SK-N-SH (cell line): ENCODE results near the gene ACTR2. TPM values are rescaled to one million over a fixed set of nuclear protein-coding genes. Genes with fewer than 3 reads are reported as not detected.
"Not testable (repeated sequence)": the region's sequence is repeated elsewhere in the genome, so short reads cannot be mapped to it uniquely, and the experiment has no call there.

ENCODE experiments used
- CTCF ChIA-PET: fragments of 300-600, 350-600 bp; formaldehyde crosslinking; extraction: SDS; loops from one replicate; lab custom pipeline; 2021; lab: Yijun Ruan, JAX
- POLR2A ChIA-PET: fragments of 350-600 bp; sonication (Branson Sonifier 250); formaldehyde crosslinking; extraction: SDS; loops from one replicate; lab custom pipeline; 2020; ENCODE audit warnings: antibody characterized with exemption, inconsistent platforms; lab: Yijun Ruan, JAX
- DNase-seq: peaks from one replicate; pipeline ENCODE4 v3.0.0; 2012
- H2AFZ ChIP-seq: fragments of 200-600 bp; sonication (generic); 2 replicates; pipeline ENCODE4 v1.8.1; 2016; ENCODE audit warnings: antibody characterized with exemption, mild to moderate bottlenecking, low read depth
- H3F3A ChIP-seq: fragments of 200-600 bp; sonication (generic); replicated peaks from 2 replicates; pipeline ENCODE3; 2016; ENCODE audit warnings: antibody characterized with exemption, mild to moderate bottlenecking; ENCODE audit not compliant: insufficient read depth
- H3K27ac ChIP-seq, 2 experiments: fragments of 200-500 bp in 1 of 2; fragments of 200-600 bp in 1 of 2; sonication (Bioruptor generic) in 1 of 2; sonication (generic), shearing (Covaris generic) in 1 of 2; 2 replicates each; pipeline versions ENCODE4 v1.5.1 to v1.6.1; 2014 to 2016; ENCODE audit warnings: low read depth in 2 of 2, inconsistent platforms in 1 of 2, low read length in 1 of 2, mild to moderate bottlenecking in 1 of 2, mixed read lengths in 1 of 2
- H3K27me3 ChIP-seq: fragments of 200-600 bp; sonication (generic), shearing (Covaris generic); 2 replicates; pipeline ENCODE4 v1.6.1; 2016; ENCODE audit warnings: mixed run types; ENCODE audit not compliant: insufficient read depth
- H3K36me3 ChIP-seq, 2 experiments: fragments of 200-500 bp in 1 of 2; fragments of 200-600 bp in 1 of 2; sonication (Bioruptor generic) in 1 of 2; sonication (generic) in 1 of 2; replicated peaks in 1 of 2; 2 replicates each; pipeline versions ENCODE3 to v1.5.1; 2014 to 2016; ENCODE audit warnings: low read length in 1 of 2, mild to moderate bottlenecking in 1 of 2; ENCODE audit not compliant: insufficient read depth in 2 of 2, control insufficient read depth in 1 of 2
- H3K4me1 ChIP-seq, 2 experiments: fragments of 200-500 bp in 1 of 2; fragments of 200-600 bp in 1 of 2; sonication (Bioruptor generic) in 1 of 2; sonication (generic), shearing (Covaris generic) in 1 of 2; 2 replicates each; pipeline versions ENCODE4 v1.5.1 to v1.6.1; 2014 to 2016; ENCODE audit warnings: low read depth in 1 of 2, low read length in 1 of 2, mixed run types in 1 of 2; ENCODE audit not compliant: insufficient read depth in 2 of 2, control insufficient read depth in 1 of 2
- H3K4me2 ChIP-seq: fragments of 200-600 bp; sonication (generic), shearing (Covaris generic); 2 replicates; pipeline ENCODE4 v1.6.1; 2017; ENCODE audit warnings: mixed run types
- H3K4me3 ChIP-seq, 2 experiments: fragments of 200-500 bp in 1 of 2; fragments of 200-600 bp in 1 of 2; sonication (Bioruptor generic) in 1 of 2; sonication (generic), shearing (Covaris generic) in 1 of 2; 2 replicates each; pipeline versions ENCODE4 v1.5.1 to v1.8.1; 2014 to 2016; ENCODE audit warnings: low read depth in 2 of 2, inconsistent platforms in 1 of 2, low read length in 1 of 2, mild to moderate bottlenecking in 1 of 2, mixed read lengths in 1 of 2, moderate library complexity in 1 of 2
- H3K79me2 ChIP-seq: fragments of 200-600 bp; sonication (generic); 2 replicates; pipeline ENCODE4 v1.8.1; 2017; ENCODE audit warnings: mild to moderate bottlenecking; ENCODE audit not compliant: insufficient read depth
- H3K9ac ChIP-seq: fragments of 200-600 bp; sonication (generic); 2 replicates; pipeline ENCODE4 v1.6.1; 2017; ENCODE audit warnings: mixed run types
- H3K9me2 ChIP-seq: fragments of 200-600 bp; sonication (generic); 2 replicates; pipeline ENCODE4 v1.6.1; 2017; ENCODE audit warnings: mixed run types
- H3K9me3 ChIP-seq: fragments of 200-600 bp; sonication (generic); 2 replicates; pipeline ENCODE4 v1.6.1; 2017; ENCODE audit warnings: mixed run types, mild to moderate bottlenecking, moderate library complexity
- H4K20me1 ChIP-seq: fragments of 200-600 bp; sonication (generic); 2 replicates; pipeline ENCODE4 v1.6.1; 2017; ENCODE audit warnings: mild to moderate bottlenecking, mixed run types; ENCODE audit not compliant: insufficient read depth
- CTCF ChIP-seq: fragments of 200-600 bp; sonication (generic); IDR thresholded peaks from 2 replicates; pipeline ENCODE4 v1.6.1; 2017; ENCODE audit warnings: antibody characterized with exemption, mild to moderate bottlenecking, moderate library complexity
- EP300 ChIP-seq, 2 experiments: IDR thresholded peaks; 2 replicates each; pipeline versions ENCODE4 v1.4.0 to v1.6.1; 2012; ENCODE audit warnings: borderline replicate concordance in 1 of 2, low read depth in 1 of 2, low read length in 1 of 2
- FOXJ3 ChIP-seq: sonication (generic); formaldehyde crosslinking; IDR thresholded peaks from 2 replicates; pipeline ENCODE4 v1.5.1; 2020; ENCODE audit warnings: mild to moderate bottlenecking, missing genetic modification reagents
- FOXM1 ChIP-seq: IDR thresholded peaks from 2 replicates; pipeline ENCODE4 v1.4.0; 2012; ENCODE audit warnings: low read depth, mild to moderate bottlenecking
- MEF2A ChIP-seq: IDR thresholded peaks from 2 replicates; pipeline ENCODE4 v1.4.0; 2012; ENCODE audit warnings: low read depth, borderline replicate concordance
- MXI1 ChIP-seq: IDR thresholded peaks from 2 replicates; pipeline ENCODE4 v1.6.1; 2012; ENCODE audit warnings: mild to moderate bottlenecking, low read depth, low read length, improper control_type of control experiment
- NFIC ChIP-seq: IDR thresholded peaks from 2 replicates; pipeline ENCODE4 v1.4.0; 2012; ENCODE audit warnings: borderline replicate concordance
- NRF1 ChIP-seq: IDR thresholded peaks from 2 replicates; pipeline ENCODE4 v1.6.1; 2012; ENCODE audit warnings: low read depth, mild to moderate bottlenecking, low read length
- PBX3 ChIP-seq: IDR thresholded peaks from 2 replicates; pipeline ENCODE4; 2012
- RAD21 ChIP-seq: IDR thresholded peaks from 2 replicates; pipeline ENCODE4 v1.6.1; 2012; ENCODE audit warnings: mild to moderate bottlenecking, low read length
- RFX5 ChIP-seq: IDR thresholded peaks from 2 replicates; pipeline ENCODE4 v1.6.1; 2012; ENCODE audit warnings: mild to moderate bottlenecking, improper control_type of control experiment, low read length
- RXRA ChIP-seq: IDR thresholded peaks from 2 replicates; pipeline ENCODE4 v1.4.0; 2012; ENCODE audit warnings: low read depth, mild to moderate bottlenecking, borderline replicate concordance
- TCF12 ChIP-seq: IDR thresholded peaks from 2 replicates; pipeline ENCODE4 v1.4.0; 2012
- TEAD4 ChIP-seq: IDR thresholded peaks from 2 replicates; pipeline ENCODE4 v1.4.0; 2012; ENCODE audit warnings: mild to moderate bottlenecking, borderline replicate concordance; ENCODE audit not compliant: insufficient read depth
- WGBS: methylation state at CpG from one replicate; pipeline ENCODE4 v1.1.6; 2017; ENCODE audit warnings: low lambda C conversion rate; 5-methylcytosine and 5-hydroxymethylcytosine counted together
- polyA plus RNA-seq, 3 experiments: library from polyadenylated mRNA; depleted of rRNA; stranded (reverse); fragments of >200 nt; gene quantifications; 2 replicates each; pipeline ENCODE4 v1.2.3, GENCODE V29; 2012
- TF ChIP-seq, protein P1 (sequence below): fragments of 150-350 bp; IDR thresholded peaks from 2 replicates; pipeline ENCODE4 v1.6.1; 2016; ENCODE audit warnings: mild to moderate bottlenecking, low read depth, low read length

Gene ACTR2
- polyA plus RNA-seq, 1 of the 3 experiments (the other 2 are of a cell fraction): 53.0 TPM

DNA sequence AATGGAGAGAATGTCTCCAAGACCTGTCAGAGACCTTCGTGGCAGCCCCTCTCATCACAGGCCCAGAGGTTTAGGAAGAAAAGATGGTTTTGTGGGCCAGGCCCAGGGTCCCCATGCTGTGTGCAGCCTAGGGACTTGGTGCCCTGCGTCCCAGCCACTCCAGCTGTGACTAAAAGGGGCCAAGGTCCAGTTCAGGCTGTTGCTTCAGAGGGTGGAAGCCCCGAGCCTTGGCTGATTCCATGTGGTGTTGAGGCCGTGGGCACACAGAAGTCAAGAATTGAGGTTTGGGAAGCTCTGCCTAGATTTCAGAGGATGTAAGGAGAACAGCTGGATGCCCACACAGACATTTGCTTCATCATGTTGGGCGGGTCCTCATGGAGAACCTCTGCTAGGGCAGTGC lies 45.1 kb upstream of the ACTR2 start (continued):
- no peak for TF ChIP-seq CTCF
- TF ChIP-seq NFIC: no peak

DNA sequence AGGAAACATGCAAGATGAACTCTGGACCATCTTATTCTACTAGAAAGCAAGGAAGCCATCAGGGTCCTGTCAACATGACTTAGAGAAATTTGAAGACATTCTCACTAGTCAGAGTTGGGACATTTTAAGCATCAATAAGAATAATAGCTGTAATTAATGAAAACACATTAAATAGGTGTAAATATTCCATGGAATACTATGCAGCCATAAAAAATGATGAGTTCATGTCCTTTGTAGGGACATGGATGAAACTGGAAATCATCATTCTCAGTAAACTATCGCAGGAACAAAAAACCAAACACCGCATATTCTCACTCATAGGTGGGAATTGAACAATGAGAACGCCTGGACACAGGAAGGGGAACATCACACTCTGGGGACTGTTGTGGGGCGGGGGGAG lies 44.2 kb upstream of the ACTR2 start:
- H3K4me1 ChIP-seq, H3K9me3 ChIP-seq, POLR2A ChIA-PET, DNase-seq, H2AFZ ChIP-seq, H3K79me2 ChIP-seq, CTCF ChIA-PET, H3K27ac ChIP-seq, H4K20me1 ChIP-seq, H3K9me2 ChIP-seq, H3K27me3 ChIP-seq, H3K36me3 ChIP-seq, H3K9ac ChIP-seq, H3F3A ChIP-seq, H3K4me2 ChIP-seq, H3K4me3 ChIP-seq: not testable (repeated sequence)
- WGBS: 67% methylated on average over 4 of the region's 4 CpGs

DNA sequence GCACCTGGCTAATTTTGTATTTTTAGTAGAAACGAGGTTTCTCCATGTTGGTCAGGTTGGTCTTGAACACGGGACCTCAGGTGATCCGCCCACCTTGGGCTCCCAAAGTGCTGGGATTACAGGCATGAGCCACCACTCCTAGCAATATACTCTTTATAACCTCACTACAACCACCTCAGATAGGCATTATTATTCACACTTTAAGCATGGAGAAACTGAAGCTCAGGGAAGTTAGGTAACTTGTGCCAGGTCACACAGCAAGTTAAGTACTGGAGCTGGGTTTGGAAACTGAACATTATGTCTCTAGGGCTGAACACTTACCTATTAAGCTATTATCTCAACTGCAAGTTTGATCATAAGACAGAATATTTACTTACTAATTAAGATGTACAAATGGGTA lies 42.6 kb upstream of the ACTR2 start:
- Histone ChIP-seq H3K9ac (no peak overlapping the region), H3K9me3 (no peaks in the 10 kb centered on the region), H3K9me2 (no peaks in the 10 kb centered on the region), H3K79me2 (no peaks in the 10 kb centered on the region), H3K27me3 (no peaks in the 10 kb centered on the region), H2AFZ (no peak overlapping the region), H3F3A (peaks cover 2% of the 10 kb centered on the region), H3K4me2 (no peak overlapping the region), H3K27ac (no peak overlapping the region), H3K4me3 (no peak overlapping the region), H3K36me3 (no peaks in the 10 kb centered on the region), H3K4me1 (no peaks in the 10 kb centered on the region; a peak in 1 of 4 replicates), H4K20me1 (no peaks in the 10 kb centered on the region)
- CTCF ChIA-PET: no interaction called here
- TF ChIP-seq PBX3 (no peak), TCF12 (no peak), EP300 (IDR thresholded peaks at IDR 0.05; ENCODE audit: borderline replicate concordance in 1 of 2, low read depth in 1 of 2, low read length in 1 of 2) (no peak), RXRA (no peak), RFX5 (no peak), TEAD4 (no peak), MXI1 (no peak), FOXM1 (no peak), NRF1 (no peak), RAD21 (no peak), MEF2A (no peak), FOXJ3 (CRISPR knock-in tag) (no peak), NFIC (no peak)
- TF ChIP-seq, protein P1, sequence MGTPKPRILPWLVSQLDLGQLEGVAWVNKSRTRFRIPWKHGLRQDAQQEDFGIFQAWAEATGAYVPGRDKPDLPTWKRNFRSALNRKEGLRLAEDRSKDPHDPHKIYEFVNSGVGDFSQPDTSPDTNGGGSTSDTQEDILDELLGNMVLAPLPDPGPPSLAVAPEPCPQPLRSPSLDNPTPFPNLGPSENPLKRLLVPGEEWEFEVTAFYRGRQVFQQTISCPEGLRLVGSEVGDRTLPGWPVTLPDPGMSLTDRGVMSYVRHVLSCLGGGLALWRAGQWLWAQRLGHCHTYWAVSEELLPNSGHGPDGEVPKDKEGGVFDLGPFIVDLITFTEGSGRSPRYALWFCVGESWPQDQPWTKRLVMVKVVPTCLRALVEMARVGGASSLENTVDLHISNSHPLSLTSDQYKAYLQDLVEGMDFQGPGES: no peak
- 72% methylated on average over 3 of the region's 3 CpGs for WGBS
- POLR2A ChIA-PET: no interaction called here
- no peak for DNase-seq
